ENCODE data around the gene RUSF1.

GRCh38 chr16:31451681-31452351 is 56.4 kb downstream of the RUSF1 start:
- peak; percentile 23 for TF ChIP-seq CTCF (IDR thresholded peaks at IDR 0.05; ENCODE audit: insufficient read depth, low read length, poor library complexity, severe bottlenecking)
- TF ChIP-seq EZH2phosphoT487 (conservative IDR thresholded peaks at IDR 0.05; ENCODE audit: low read length), result no peak
